NCI-H748 (cell line): Measurements from ENCODE around the gene FGF11.

Source experiments
- DNase-seq: peaks from one replicate; lab custom pipeline; 2025; ENCODE audit not compliant: unreplicated experiment; lab: John Stamatoyannopoulos, UW

Gene FGF11

GRCh38 chr17:7429722-7430121, 9.6 kb upstream of the FGF11 start:
- no peak for DNase-seq

- no peak for DNase-seq
Measured at GRCh38 chr17:7431231-7431630, 8.1 kb upstream of the FGF11 start.

- DNase-seq, result no peak
Measured at GRCh38 chr17:7432296-7432695, 7.0 kb upstream of the FGF11 start.

GRCh38 chr17:7435676-7436555, 3.4 kb upstream of the FGF11 start:
- peak; percentile 74 for DNase-seq

- DNase-seq, result peak; percentile 95
Measured at GRCh38 chr17:7436556-7437368, 2.5 kb upstream of the FGF11 start.

GRCh38 chr17:7437369-7437863, 1.9 kb upstream of the FGF11 start:
- DNase-seq, result peak; percentile 66

GRCh38 chr17:7437950-7438614, 1.2 kb upstream of the FGF11 start:
- peak; percentile 80 for DNase-seq

GRCh38 chr17:7438656-7439460, 454 bp upstream of the FGF11 start:
- no peak for DNase-seq

GRCh38 chr17:7440113-7440833, 961 bp downstream of the FGF11 start:
- DNase-seq, result peak; percentile 75

- DNase-seq, result peak; percentile 56
Measured at GRCh38 chr17:7440834-7441195, 1.5 kb downstream of the FGF11 start.

- no peak for DNase-seq
Measured at GRCh38 chr17:7441266-7441665, 2.0 kb downstream of the FGF11 start.

GRCh38 chr17:7442142-7442541, 2.8 kb downstream of the FGF11 start:
- DNase-seq, result no peak

GRCh38 chr17:7443499-7444485, 4.5 kb downstream of the FGF11 start:
- no peak for DNase-seq

- peak; percentile 30 for DNase-seq
Measured at GRCh38 chr17:7444682-7445618, 5.6 kb downstream of the FGF11 start, which contains the start of gene CHRNB1. Gene CHRNB1, plus strand, starts transcription at chr17:7445061. Its CDS starts 67 bp downstream, at chr17:7445128.

GRCh38 chr17:7445619-7445968, 6.3 kb downstream of the FGF11 start:
- DNase-seq, result no peak

GRCh38 chr17:7448461-7448860, 9.1 kb downstream of the FGF11 start:
- no peak for DNase-seq

- no peak for DNase-seq
Measured at GRCh38 chr17:7459961-7460545, 20.7 kb downstream of the FGF11 start.
